SK-N-SH (cell line): ENCODE measurements around the gene SLC25A4. TPM values are rescaled to one million over a fixed set of nuclear protein-coding genes. Genes with fewer than 3 reads are reported as not detected.

Experiments used
- CTCF ChIA-PET: fragments of 300-600, 350-600 bp; formaldehyde crosslinking; extraction: SDS; loops from one replicate; lab custom pipeline; 2021; lab: Yijun Ruan, JAX
- POLR2A ChIA-PET: fragments of 350-600 bp; sonication (Branson Sonifier 250); formaldehyde crosslinking; extraction: SDS; loops from one replicate; lab custom pipeline; 2020; ENCODE audit warnings: antibody characterized with exemption, inconsistent platforms; lab: Yijun Ruan, JAX
- DNase-seq: peaks from one replicate; pipeline ENCODE4 v3.0.0; 2012
- H2AFZ ChIP-seq: fragments of 200-600 bp; sonication (generic); 2 replicates; pipeline ENCODE4 v1.8.1; 2016; ENCODE audit warnings: antibody characterized with exemption, mild to moderate bottlenecking, low read depth
- H3F3A ChIP-seq: fragments of 200-600 bp; sonication (generic); replicated peaks from 2 replicates; pipeline ENCODE3; 2016; ENCODE audit warnings: antibody characterized with exemption, mild to moderate bottlenecking; ENCODE audit not compliant: insufficient read depth
- H3K27ac ChIP-seq, 2 experiments: fragments of 200-500 bp in 1 of 2; fragments of 200-600 bp in 1 of 2; sonication (Bioruptor generic) in 1 of 2; sonication (generic), shearing (Covaris generic) in 1 of 2; 2 replicates each; pipeline versions ENCODE4 v1.5.1 to v1.6.1; 2014 to 2016; ENCODE audit warnings: low read depth in 2 of 2, inconsistent platforms in 1 of 2, low read length in 1 of 2, mild to moderate bottlenecking in 1 of 2, mixed read lengths in 1 of 2
- H3K27me3 ChIP-seq: fragments of 200-600 bp; sonication (generic), shearing (Covaris generic); 2 replicates; pipeline ENCODE4 v1.6.1; 2016; ENCODE audit warnings: mixed run types; ENCODE audit not compliant: insufficient read depth
- H3K36me3 ChIP-seq, 2 experiments: fragments of 200-500 bp in 1 of 2; fragments of 200-600 bp in 1 of 2; sonication (Bioruptor generic) in 1 of 2; sonication (generic) in 1 of 2; replicated peaks in 1 of 2; 2 replicates each; pipeline versions ENCODE3 to v1.5.1; 2014 to 2016; ENCODE audit warnings: low read length in 1 of 2, mild to moderate bottlenecking in 1 of 2; ENCODE audit not compliant: insufficient read depth in 2 of 2, control insufficient read depth in 1 of 2
- H3K4me1 ChIP-seq, 2 experiments: fragments of 200-500 bp in 1 of 2; fragments of 200-600 bp in 1 of 2; sonication (Bioruptor generic) in 1 of 2; sonication (generic), shearing (Covaris generic) in 1 of 2; 2 replicates each; pipeline versions ENCODE4 v1.5.1 to v1.6.1; 2014 to 2016; ENCODE audit warnings: low read depth in 1 of 2, low read length in 1 of 2, mixed run types in 1 of 2; ENCODE audit not compliant: insufficient read depth in 2 of 2, control insufficient read depth in 1 of 2
- H3K4me2 ChIP-seq: fragments of 200-600 bp; sonication (generic), shearing (Covaris generic); 2 replicates; pipeline ENCODE4 v1.6.1; 2017; ENCODE audit warnings: mixed run types
- H3K4me3 ChIP-seq, 2 experiments: fragments of 200-500 bp in 1 of 2; fragments of 200-600 bp in 1 of 2; sonication (Bioruptor generic) in 1 of 2; sonication (generic), shearing (Covaris generic) in 1 of 2; 2 replicates each; pipeline versions ENCODE4 v1.5.1 to v1.8.1; 2014 to 2016; ENCODE audit warnings: low read depth in 2 of 2, inconsistent platforms in 1 of 2, low read length in 1 of 2, mild to moderate bottlenecking in 1 of 2, mixed read lengths in 1 of 2, moderate library complexity in 1 of 2
- H3K79me2 ChIP-seq: fragments of 200-600 bp; sonication (generic); 2 replicates; pipeline ENCODE4 v1.8.1; 2017; ENCODE audit warnings: mild to moderate bottlenecking; ENCODE audit not compliant: insufficient read depth
- H3K9ac ChIP-seq: fragments of 200-600 bp; sonication (generic); 2 replicates; pipeline ENCODE4 v1.6.1; 2017; ENCODE audit warnings: mixed run types
- H3K9me2 ChIP-seq: fragments of 200-600 bp; sonication (generic); 2 replicates; pipeline ENCODE4 v1.6.1; 2017; ENCODE audit warnings: mixed run types
- H3K9me3 ChIP-seq: fragments of 200-600 bp; sonication (generic); 2 replicates; pipeline ENCODE4 v1.6.1; 2017; ENCODE audit warnings: mixed run types, mild to moderate bottlenecking, moderate library complexity
- H4K20me1 ChIP-seq: fragments of 200-600 bp; sonication (generic); 2 replicates; pipeline ENCODE4 v1.6.1; 2017; ENCODE audit warnings: mild to moderate bottlenecking, mixed run types; ENCODE audit not compliant: insufficient read depth
- CHD2 ChIP-seq: fragments of 150-350 bp; IDR thresholded peaks from 2 replicates; pipeline ENCODE4 v1.6.1; 2018; ENCODE audit warnings: low read length; ENCODE audit not compliant: partially characterized antibody
- CTCF ChIP-seq: fragments of 200-600 bp; sonication (generic); IDR thresholded peaks from 2 replicates; pipeline ENCODE4 v1.6.1; 2017; ENCODE audit warnings: antibody characterized with exemption, mild to moderate bottlenecking, moderate library complexity
- ELF1 ChIP-seq: IDR thresholded peaks from 2 replicates; pipeline ENCODE4 v1.4.0; 2012
- EZH2phosphoT487 ChIP-seq: fragments of 200-600 bp; sonication (generic); IDR thresholded peaks from 2 replicates; pipeline ENCODE4 v1.6.1; 2017; ENCODE audit warnings: low read depth, mixed run types, mild to moderate bottlenecking, antibody characterized with exemption, moderate library complexity, borderline replicate concordance
- FOSL2 ChIP-seq: IDR thresholded peaks from 2 replicates; pipeline ENCODE4 v1.4.0; 2012; ENCODE audit warnings: low read depth, mild to moderate bottlenecking, moderate library complexity, borderline replicate concordance
- GABPA ChIP-seq: IDR thresholded peaks from 2 replicates; pipeline ENCODE4 v1.4.0; 2012; ENCODE audit warnings: low read depth, mild to moderate bottlenecking
- IRF3 ChIP-seq: fragments of 150-350 bp; IDR thresholded peaks from 2 replicates; pipeline ENCODE4 v1.6.1; 2016; ENCODE audit warnings: mild to moderate bottlenecking, low read depth, low read length
- MAX ChIP-seq: IDR thresholded peaks from 2 replicates; pipeline ENCODE4 v1.4.0; 2012; ENCODE audit warnings: low read depth
- MEF2A ChIP-seq: IDR thresholded peaks from 2 replicates; pipeline ENCODE4 v1.4.0; 2012; ENCODE audit warnings: low read depth, borderline replicate concordance
- MXI1 ChIP-seq: IDR thresholded peaks from 2 replicates; pipeline ENCODE4 v1.6.1; 2012; ENCODE audit warnings: mild to moderate bottlenecking, low read depth, low read length, improper control_type of control experiment
- NFIC ChIP-seq: IDR thresholded peaks from 2 replicates; pipeline ENCODE4 v1.4.0; 2012; ENCODE audit warnings: borderline replicate concordance
- PBX3 ChIP-seq: IDR thresholded peaks from 2 replicates; pipeline ENCODE4; 2012
- RAD21 ChIP-seq: IDR thresholded peaks from 2 replicates; pipeline ENCODE4 v1.6.1; 2012; ENCODE audit warnings: mild to moderate bottlenecking, low read length
- RCOR1 ChIP-seq: fragments of 150-350 bp; IDR thresholded peaks from 2 replicates; pipeline ENCODE4 v1.6.1; 2017; ENCODE audit warnings: antibody characterized with exemption, low read length
- RFX5 ChIP-seq: IDR thresholded peaks from 2 replicates; pipeline ENCODE4 v1.6.1; 2012; ENCODE audit warnings: mild to moderate bottlenecking, improper control_type of control experiment, low read length
- RXRA ChIP-seq: IDR thresholded peaks from 2 replicates; pipeline ENCODE4 v1.4.0; 2012; ENCODE audit warnings: low read depth, mild to moderate bottlenecking, borderline replicate concordance
- SMC3 ChIP-seq: IDR thresholded peaks from 2 replicates; pipeline ENCODE4 v1.6.1; 2012; ENCODE audit warnings: low read depth, low read length, improper control_type of control experiment
- TCF12 ChIP-seq: IDR thresholded peaks from 2 replicates; pipeline ENCODE4 v1.4.0; 2012
- ZBTB33 ChIP-seq: IDR thresholded peaks from 2 replicates; pipeline ENCODE4 v1.4.0; 2012; ENCODE audit warnings: low read depth, borderline replicate concordance
- WGBS: methylation state at CpG from one replicate; pipeline ENCODE4 v1.1.6; 2017; ENCODE audit warnings: low lambda C conversion rate; 5-methylcytosine and 5-hydroxymethylcytosine counted together
- polyA plus RNA-seq, 3 experiments: library from polyadenylated mRNA; depleted of rRNA; stranded (reverse); fragments of >200 nt; gene quantifications; 2 replicates each; pipeline ENCODE4 v1.2.3, GENCODE V29; 2012

Gene SLC25A4
- polyA plus RNA-seq, 1 of the 3 experiments (the other 2 are of a cell fraction) = 36.2 TPM

GRCh38 chr4:185171373-185172071 is 28.5 kb downstream of the SLC25A4 start:
- no peaks in the 10 kb centered on the region; the same call in 1 of the 2 replicates for H4K20me1 ChIP-seq
- CTCF ChIA-PET = interaction anchor here (1.0 kb wide), 2 partner anchors 12 to 25 kb away, joined by 3 to 6 read pairs; no protein-coding TSS in a partner anchor
- peaks cover 28 to 45% of the 10 kb centered on the region in 2 experiments for H3K36me3 ChIP-seq
- no peak overlapping the region for H3K27ac ChIP-seq
- no peaks in the 10 kb centered on the region for H3K9me2 ChIP-seq
- WGBS = 93% methylated on average over 2 of the region's 2 CpGs
- DNase-seq = no peak
- no peak overlapping the region for H3K4me2 ChIP-seq
- POLR2A ChIA-PET = no interaction called here
- no peaks in the 10 kb centered on the region for H3K27me3 ChIP-seq
- H3K4me3 ChIP-seq = no peak overlapping the region
- H3K9ac ChIP-seq = no peak overlapping the region
- peaks cover 0 to 6% of the 10 kb centered on the region in 2 experiments; a peak in 1 of 4 replicates for H3K4me1 ChIP-seq
- peaks cover 13% of the 10 kb centered on the region for H3F3A ChIP-seq
- no peak overlapping the region for H2AFZ ChIP-seq
- H3K79me2 ChIP-seq = peaks cover 36% of the 10 kb centered on the region
- no peak for TF ChIP-seq MAX
- no peak for TF ChIP-seq RFX5
- TF ChIP-seq MXI1 = no peak
- TF ChIP-seq MEF2A = no peak
- TF ChIP-seq NFIC = no peak
- TF ChIP-seq RXRA = no peak
- TF ChIP-seq GABPA = no peak
- no peak for TF ChIP-seq CTCF
- no peak for TF ChIP-seq PBX3
- no peak for TF ChIP-seq FOSL2
- TF ChIP-seq EZH2phosphoT487 = no peak
- TF ChIP-seq RCOR1 = no peak
- no peak for TF ChIP-seq RAD21
- no peak for TF ChIP-seq ELF1
- no peak for TF ChIP-seq SMC3
- no peak for TF ChIP-seq ZBTB33
- no peak for TF ChIP-seq TCF12
- TF ChIP-seq IRF3 = no peak
- TF ChIP-seq CHD2 = no peak
- H3K9me3 ChIP-seq = no peaks in the 10 kb centered on the region
